Endothelial cell of umbilical vein (primary cell): ENCODE results near the gene SMC1B.
"Not testable (repeated sequence)": the region's sequence is repeated elsewhere in the genome, so short reads cannot be mapped to it uniquely, and the experiment has no call there.

Experiments used
- CTCF ChIP-seq, 2 donors: IDR thresholded peaks; 1 replicate in 1 of 2; 2 replicates in 1 of 2; pipeline ENCODE4 v1.5.1; 2011; ENCODE audit warnings: low read length in 2 of 2, mild to moderate bottlenecking in 2 of 2, moderate library complexity in 2 of 2, control low read depth in 1 of 2, inconsistent platforms in 1 of 2, low read depth in 1 of 2; ENCODE audit not compliant: insufficient read depth in 1 of 2; ENCODE audit errors: extremely low read depth in 1 of 2
- GATA2 ChIP-seq: IDR thresholded peaks from 2 replicates; pipeline ENCODE4 v1.7.0; 2011; ENCODE audit warnings: low read depth, mild to moderate bottlenecking, moderate library complexity, mixed read lengths, low read length; ENCODE audit not compliant: insufficient read length, insufficient read depth

GRCh38 chr22:45352757-45353156, 60.6 kb downstream of the SMC1B start:
- not testable (repeated sequence) for TF ChIP-seq CTCF (IDR thresholded peaks at IDR 0.05; ENCODE audit: extremely low read depth in 1 of 2, insufficient read depth in 1 of 2, low read depth in 1 of 2, low read length in 2 of 2); GATA2
